GM12873 (cell line): ENCODE data around the gene MAN1C1.

Source experiments
- TF ChIP-seq, protein P1 (sequence below): IDR thresholded peaks from 2 replicates; pipeline ENCODE4 v1.5.1; 2012; ENCODE audit warnings: low read depth, mild to moderate bottlenecking, moderate library complexity, low read length, control low read depth; ENCODE audit not compliant: insufficient read depth; ENCODE audit errors: missing control alignments

MAN1C1 gene

DNA sequence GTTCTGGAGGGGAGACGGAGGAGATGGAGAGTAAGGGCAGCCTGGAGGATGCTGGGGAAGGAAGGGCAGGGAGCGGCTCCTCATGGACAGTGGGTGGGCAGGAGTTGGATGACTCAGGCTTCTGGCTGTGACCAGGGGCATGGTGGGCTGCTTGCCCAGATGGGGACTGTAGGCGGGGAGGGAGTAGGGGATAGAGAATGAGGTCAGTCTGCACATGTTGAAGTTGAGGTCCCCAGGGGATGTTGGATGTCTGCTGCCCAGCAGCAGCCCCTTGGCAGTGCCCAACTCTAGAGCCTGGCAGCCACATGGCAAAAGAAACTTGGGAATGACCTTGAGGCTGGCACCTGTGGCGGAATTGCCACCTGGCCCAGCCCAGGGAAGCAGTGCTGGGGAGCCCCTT lies 189.8 kb downstream of the MAN1C1 start:
- TF ChIP-seq, protein P1, sequence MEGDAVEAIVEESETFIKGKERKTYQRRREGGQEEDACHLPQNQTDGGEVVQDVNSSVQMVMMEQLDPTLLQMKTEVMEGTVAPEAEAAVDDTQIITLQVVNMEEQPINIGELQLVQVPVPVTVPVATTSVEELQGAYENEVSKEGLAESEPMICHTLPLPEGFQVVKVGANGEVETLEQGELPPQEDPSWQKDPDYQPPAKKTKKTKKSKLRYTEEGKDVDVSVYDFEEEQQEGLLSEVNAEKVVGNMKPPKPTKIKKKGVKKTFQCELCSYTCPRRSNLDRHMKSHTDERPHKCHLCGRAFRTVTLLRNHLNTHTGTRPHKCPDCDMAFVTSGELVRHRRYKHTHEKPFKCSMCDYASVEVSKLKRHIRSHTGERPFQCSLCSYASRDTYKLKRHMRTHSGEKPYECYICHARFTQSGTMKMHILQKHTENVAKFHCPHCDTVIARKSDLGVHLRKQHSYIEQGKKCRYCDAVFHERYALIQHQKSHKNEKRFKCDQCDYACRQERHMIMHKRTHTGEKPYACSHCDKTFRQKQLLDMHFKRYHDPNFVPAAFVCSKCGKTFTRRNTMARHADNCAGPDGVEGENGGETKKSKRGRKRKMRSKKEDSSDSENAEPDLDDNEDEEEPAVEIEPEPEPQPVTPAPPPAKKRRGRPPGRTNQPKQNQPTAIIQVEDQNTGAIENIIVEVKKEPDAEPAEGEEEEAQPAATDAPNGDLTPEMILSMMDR = no peak

DNA sequence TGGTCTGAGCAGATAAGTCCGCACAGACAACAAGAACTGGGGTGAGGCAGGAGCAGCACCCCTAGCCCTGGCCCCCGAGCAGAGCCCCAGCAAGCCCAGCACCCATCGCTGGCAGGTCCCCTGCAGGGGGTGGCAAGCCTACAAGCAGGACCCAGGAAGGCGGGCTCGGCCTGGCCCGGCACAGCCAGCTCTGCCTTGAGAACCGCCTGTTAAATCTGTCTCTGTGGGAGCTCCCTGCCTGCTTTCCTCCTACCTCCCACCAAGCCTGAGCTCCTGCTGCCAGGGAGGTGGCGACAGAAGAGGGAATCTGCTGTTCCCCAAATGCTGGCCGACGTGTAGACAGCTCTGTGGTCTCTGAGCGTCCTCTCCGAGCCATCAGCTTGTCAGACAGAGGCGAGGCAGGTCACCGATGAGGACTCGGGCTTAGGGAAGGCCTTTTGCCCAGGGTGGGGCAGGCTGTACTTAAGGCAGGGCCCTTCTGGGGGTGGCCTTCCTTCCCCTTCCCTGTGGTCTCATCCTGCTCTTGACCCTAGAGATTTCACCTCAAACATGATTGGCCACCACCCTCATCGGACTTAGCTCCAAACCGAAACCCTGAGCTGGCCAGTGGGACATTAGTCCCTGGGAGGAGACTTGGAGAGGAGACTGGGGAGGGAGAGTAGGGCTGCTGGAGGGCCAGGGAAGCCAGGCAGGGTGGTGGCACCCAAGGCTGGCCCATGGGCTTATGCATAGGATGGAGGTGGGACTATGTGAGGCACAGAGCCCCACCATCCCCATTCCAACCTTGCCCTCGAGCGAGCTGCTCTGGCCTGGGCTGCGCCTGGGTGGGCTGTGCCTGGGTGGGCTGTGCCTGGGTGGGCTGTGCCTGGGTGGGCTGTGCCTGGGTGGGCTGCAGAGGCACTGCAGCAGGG lies 191.1 kb downstream of the MAN1C1 start:
- TF ChIP-seq, protein P1 = no peak

DNA sequence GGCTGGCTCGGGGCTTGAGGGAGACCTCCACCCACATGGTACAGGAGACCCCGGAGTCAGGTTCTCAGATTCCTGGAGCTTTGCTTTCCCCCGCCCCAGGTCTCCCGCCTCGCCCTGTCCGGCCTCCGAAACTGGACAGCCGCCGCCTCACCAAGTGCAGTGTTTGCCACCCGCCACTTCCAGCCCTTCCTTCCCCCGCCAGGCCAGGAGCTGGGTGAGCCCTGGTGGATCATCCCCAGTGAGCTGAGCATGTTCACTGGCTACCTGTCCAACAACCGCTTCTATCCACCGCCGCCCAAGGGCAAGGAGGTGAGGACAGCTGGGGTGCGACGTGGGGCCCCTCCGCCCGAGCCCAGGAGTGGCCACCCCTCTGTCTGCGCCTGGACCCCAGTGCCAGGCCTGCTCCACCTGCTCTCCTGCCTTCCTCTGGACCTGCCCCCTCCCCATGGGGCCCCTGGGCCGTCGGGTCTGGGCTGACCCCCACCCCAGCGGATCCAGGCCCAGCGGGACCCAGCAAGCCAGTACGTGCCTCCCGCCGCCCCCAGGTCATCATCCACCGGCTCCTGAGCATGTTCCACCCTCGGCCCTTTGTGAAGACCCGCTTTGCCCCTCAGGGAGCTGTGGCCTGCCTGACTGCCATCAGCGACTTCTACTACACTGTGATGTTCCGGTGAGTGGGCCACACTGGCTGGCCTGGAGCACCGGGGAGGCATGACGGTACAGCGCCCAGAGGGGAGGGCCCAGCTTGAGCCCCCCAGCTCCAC lies 192.1 kb downstream of the MAN1C1 start:
- TF ChIP-seq, protein P1 = no peak

DNA sequence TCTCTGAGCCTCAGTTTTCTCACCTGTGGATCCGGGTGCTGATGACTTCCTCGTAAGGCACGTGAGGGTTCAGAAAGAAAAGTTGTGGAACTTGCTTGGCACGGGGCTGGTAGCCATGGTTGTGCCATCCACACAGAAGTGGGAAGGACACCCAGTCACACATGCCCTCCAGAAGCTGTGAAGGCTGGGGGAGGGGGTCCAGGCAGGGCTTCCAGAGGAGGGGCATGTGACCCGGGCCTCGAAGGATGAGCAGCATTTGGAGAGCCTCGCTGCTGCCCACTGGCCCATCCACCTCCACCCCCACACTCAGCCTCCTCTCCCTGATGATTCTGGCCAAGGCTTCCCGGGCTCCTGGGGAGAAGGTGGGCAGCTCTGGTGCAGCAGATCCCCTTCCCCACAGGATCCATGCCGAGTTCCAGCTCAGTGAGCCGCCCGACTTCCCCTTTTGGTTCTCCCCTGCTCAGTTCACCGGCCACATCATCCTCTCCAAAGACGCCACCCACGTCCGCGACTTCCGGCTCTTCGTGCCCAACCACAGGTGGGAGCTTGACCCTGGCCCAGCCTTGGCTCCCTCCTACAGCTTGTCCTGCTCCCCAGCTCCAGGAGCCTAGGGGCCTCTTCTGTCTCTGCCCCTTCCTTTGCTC lies 192.8 kb downstream of the MAN1C1 start:
- TF ChIP-seq, protein P1 = no peak

DNA sequence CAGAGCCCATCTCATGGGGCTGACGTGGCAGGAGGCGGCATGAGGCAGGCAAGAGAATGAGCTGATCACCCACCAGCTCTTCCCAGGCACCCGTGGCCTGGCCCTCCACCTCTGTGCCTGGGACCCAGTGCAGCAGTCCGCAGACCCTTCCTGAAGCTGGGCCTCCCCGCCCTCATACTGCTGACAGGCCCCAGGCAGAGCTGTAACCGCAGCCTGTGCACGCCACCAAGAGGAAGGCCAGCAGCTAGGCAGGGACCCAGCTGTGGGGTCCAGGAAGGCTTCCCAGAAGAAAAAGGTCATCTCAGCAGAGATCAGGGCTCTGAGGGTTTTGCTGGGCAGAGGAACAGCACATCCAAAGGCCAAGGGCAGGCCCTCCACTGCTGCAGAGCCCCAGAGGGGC lies 193.3 kb downstream of the MAN1C1 start:
- TF ChIP-seq, protein P1 = no peak

DNA sequence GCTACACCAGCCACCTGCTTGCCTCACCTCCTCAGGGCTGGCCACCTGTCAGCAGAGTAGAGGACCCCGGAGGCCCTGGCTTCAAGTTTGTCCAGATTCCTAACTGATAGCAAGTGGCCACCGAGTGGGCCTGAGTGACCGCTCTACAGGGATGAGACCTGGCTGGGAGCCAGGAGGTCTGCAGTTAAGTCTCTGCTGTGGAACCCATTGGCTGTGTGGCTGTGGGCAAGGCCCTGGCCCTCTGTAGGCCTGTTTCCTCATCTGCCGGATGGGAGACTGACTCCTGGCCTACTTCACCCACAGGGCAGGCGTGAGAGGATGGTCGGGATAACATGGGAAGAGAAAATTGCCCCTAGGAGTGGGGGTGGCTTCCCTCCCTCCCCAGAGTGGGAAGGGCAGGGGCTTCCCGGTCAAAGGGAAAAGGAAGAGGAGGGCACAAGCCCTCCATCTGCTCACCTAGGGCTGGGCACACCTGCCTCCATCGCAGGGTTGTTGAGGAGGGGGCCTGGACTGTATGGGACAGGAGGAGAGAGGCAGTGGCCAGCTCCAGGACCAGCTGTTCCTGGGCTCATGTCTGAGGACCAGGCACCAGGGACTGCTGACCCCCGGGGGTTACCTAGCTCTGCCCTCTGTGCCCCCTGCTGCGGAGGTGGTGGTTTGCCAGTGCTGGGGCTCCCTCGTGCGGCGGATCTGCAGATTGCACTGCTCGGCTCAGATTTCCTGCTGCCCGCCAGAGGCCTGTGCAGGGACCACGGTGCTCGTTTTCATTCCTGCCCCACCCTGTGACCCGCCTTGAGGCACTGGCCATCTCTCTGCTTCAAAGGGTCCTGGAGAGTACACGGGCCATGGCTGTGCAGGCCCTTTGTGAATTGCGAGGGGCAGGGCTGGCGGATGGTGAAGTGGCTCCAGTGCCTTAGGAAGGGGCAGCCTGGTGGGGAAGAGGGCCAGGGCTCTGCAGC lies 194.0 kb downstream of the MAN1C1 start:
- TF ChIP-seq, protein P1 = peak; percentile 98
